ENCODE data around the gene PKHD1. TPM values are rescaled to one million over a fixed set of nuclear protein-coding genes. Genes with fewer than 3 reads are reported as not detected.

The PKHD1 gene
- total RNA-seq, 6 experiments from 2014 or later, result 1.2 to 3.0 (median 2.3) TPM

GRCh38 chr6:51841626-51842025, 245.8 kb downstream of the PKHD1 start:
- Histone ChIP-seq H3K36me3 (no peaks in the 10 kb centered on the region), H3K27ac (no peak overlapping the region), H3K4me1 (no peaks in the 10 kb centered on the region), H3K27me3 (no peaks in the 10 kb centered on the region), H3K4me3 (no peak overlapping the region), H3K9me3 (no peaks in the 10 kb centered on the region)
- TF ChIP-seq, protein P1, sequence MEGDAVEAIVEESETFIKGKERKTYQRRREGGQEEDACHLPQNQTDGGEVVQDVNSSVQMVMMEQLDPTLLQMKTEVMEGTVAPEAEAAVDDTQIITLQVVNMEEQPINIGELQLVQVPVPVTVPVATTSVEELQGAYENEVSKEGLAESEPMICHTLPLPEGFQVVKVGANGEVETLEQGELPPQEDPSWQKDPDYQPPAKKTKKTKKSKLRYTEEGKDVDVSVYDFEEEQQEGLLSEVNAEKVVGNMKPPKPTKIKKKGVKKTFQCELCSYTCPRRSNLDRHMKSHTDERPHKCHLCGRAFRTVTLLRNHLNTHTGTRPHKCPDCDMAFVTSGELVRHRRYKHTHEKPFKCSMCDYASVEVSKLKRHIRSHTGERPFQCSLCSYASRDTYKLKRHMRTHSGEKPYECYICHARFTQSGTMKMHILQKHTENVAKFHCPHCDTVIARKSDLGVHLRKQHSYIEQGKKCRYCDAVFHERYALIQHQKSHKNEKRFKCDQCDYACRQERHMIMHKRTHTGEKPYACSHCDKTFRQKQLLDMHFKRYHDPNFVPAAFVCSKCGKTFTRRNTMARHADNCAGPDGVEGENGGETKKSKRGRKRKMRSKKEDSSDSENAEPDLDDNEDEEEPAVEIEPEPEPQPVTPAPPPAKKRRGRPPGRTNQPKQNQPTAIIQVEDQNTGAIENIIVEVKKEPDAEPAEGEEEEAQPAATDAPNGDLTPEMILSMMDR (IDR thresholded peaks at IDR 0.05), result no peak
- TF ChIP-seq POLR2A (IDR thresholded peaks at IDR 0.05), result no peak
- DNase-seq, result no peak
- ATAC-seq, result no peak
- 78% methylated on average over 1 of the region's 2 CpGs for whole genome bisulfite sequencing (ENCODE audit: insufficient coverage, low coverage, low lambda C conversion rate, missing lambda C conversion rate)
- intact Hi-C loops (cut with DNase I), result no loop called here

DNA sequence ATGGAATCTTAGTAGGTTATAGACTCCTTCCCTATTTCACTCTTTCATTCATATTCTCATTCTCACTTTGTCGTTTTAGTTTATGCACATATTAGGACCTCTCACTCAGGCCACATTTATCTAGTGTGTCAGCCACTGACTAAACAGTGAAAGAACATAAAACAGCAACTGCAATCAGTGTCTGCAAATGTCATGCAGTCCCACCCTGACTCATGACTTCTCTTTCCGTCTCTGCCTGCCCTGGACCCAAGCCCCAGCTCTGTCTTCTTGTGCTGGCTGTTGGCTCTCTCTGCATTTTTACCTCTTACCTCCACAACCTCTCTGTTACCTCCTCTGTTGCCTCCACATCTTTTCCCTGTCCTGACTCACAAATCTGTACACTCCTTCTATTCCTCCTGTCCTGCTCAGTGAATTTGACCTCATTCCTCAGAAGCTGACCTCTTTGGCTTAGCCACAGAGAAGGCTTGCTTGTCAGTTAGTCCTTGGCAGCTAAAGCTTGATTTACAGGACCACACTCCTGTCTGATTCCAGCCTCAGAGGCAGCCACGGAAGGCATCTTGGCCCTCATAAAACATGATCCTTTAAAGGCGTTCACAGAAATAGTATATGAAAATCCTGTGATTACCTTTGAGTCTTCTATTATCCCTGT, 247.6 kb downstream of the PKHD1 start:
- Histone ChIP-seq H3K36me3 (no peaks in the 10 kb centered on the region), H3K4me1 (no peaks in the 10 kb centered on the region), H3K4me3 (no peak overlapping the region), H3K9me3 (no peaks in the 10 kb centered on the region), H3K27ac (no peak overlapping the region), H3K27me3 (no peaks in the 10 kb centered on the region)
- WGBS (ENCODE audit: insufficient coverage, low coverage, low lambda C conversion rate, missing lambda C conversion rate), result 74% methylated on average over 4 of the region's 4 CpGs
- no peak for ATAC-seq
- DNase-seq, result no peak
- TF ChIP-seq POLR2A (IDR thresholded peaks at IDR 0.05), result no peak
- TF ChIP-seq, protein P1 (IDR thresholded peaks at IDR 0.05), result no peak
- intact Hi-C loops (cut with DNase I), result no loop called here

DNA sequence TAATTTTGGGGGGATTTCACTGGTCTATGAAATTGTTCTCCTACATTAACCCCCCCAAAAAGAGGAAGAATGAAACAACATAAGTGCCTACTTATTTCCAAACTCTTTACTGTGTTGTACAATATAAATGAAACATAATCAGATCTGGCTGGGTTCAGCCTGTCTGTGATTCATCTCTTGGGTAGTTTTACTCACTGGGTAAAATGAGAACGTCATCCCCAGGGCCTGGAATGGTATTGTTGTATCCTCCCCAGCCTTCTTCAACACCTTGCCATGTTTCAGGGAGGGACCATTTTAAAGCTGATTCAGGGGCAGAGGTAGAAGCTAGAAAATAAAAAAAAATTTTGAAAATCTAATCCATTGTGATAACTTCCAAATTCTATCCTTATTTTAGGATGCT, 256.7 kb downstream of the PKHD1 start:
- Histone ChIP-seq H3K9me3 (no peaks in the 10 kb centered on the region), H3K36me3 (no peaks in the 10 kb centered on the region), H3K27ac (no peak overlapping the region), H3K4me1 (peaks cover 0 to 6% (median 0%) of the 10 kb centered on the region in 4 donors), H3K4me3 (no peak overlapping the region), H3K27me3 (no peaks in the 10 kb centered on the region)
- DNase-seq (no peak), ATAC-seq (no peak)
- 43% methylated on average over 1 of the region's 1 CpG for WGBS (ENCODE audit: insufficient coverage, low coverage, low lambda C conversion rate, missing lambda C conversion rate)
- intact Hi-C loops (cut with DNase I), result no loop called here
- no peak for TF ChIP-seq POLR2A (IDR thresholded peaks at IDR 0.05)
- TF ChIP-seq, protein P1 (IDR thresholded peaks at IDR 0.05), result no peak

DNA sequence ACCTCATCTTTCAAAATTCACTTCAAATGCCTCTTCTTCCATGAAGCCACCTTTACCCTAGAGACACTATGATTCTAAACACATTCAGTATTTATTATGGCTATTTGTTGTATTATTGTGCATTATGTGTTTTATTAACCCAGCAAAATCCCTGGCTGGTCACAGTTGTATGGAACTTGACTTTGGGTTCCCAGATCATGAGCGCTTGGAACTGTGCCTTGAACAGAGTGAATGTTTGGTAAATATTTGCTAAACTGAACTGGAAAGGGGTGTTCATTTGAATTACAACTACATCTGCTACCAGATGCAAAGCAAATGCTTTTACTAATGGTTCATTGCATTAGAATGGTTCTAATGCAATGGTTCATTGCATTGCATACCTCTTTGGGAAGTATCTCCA, 259.8 kb downstream of the PKHD1 start:
- peak; percentile 94 to 97 (median 96) for ATAC-seq
- WGBS (ENCODE audit: insufficient coverage, low coverage, low lambda C conversion rate, missing lambda C conversion rate), result 53% methylated on average over 1 of the region's 1 CpG

More for the DNA sequence above, 259.8 kb downstream of the PKHD1 start:
- TF ChIP-seq, protein P1 (IDR thresholded peaks at IDR 0.05), result no peak
- TF ChIP-seq POLR2A (IDR thresholded peaks at IDR 0.05), result no peak
- Histone ChIP-seq H3K27me3 (no peaks in the 10 kb centered on the region), H3K36me3 (no peaks in the 10 kb centered on the region), H3K4me3 (no peak overlapping the region), H3K27ac (no peak overlapping the region), H3K4me1 (peaks cover 0 to 6% (median 0%) of the 10 kb centered on the region in 4 donors), H3K9me3 (no peaks in the 10 kb centered on the region)
- peak in 2 of 3 donors; percentile 46 to 58 for DNase-seq
- intact Hi-C loops (cut with DNase I), result no loop called here
